Epithelial cell of prostate (primary cell): Measurements from ENCODE around the gene IMPDH2.
A peak's percentile ranks its signal among the peaks of the same experiment; 100 is the strongest.

Experiments
- DNase-seq: peaks from one replicate; pipeline ENCODE4 v3.0.0-alpha.2; 2011; ENCODE audit warnings: low read depth, low spot score
- H3K27ac ChIP-seq: fragments of 450-650 bp; 2 replicates; pipeline ENCODE4 v1.5.1; 2017; ENCODE audit warnings: mild to moderate bottlenecking

IMPDH2 gene

GRCh38 chr3:49028673-49029562 lies at the start of gene IMPDH2:
Gene IMPDH2 (minus strand): TSS chr3:49029398. CDS start chr3:49029350, 48 bp downstream.
- H3K27ac ChIP-seq: peak within 1 kb of the TSS; percentile 56
- peak; percentile 56 for DNase-seq

GRCh38 chr3:49076646-49077045 lies 47.4 kb upstream of the IMPDH2 start:
- DNase-seq: no peak

GRCh38 chr3:49076116-49076515 lies 46.9 kb upstream of the IMPDH2 start:
- no peak overlapping the region for H3K27ac ChIP-seq

More at GRCh38 chr3:49076646-49077045, 47.4 kb upstream of the IMPDH2 start:
- H3K27ac ChIP-seq: no peak overlapping the region

GRCh38 chr3:49058011-49058410 lies 28.8 kb upstream of the IMPDH2 start:
- no peak overlapping the region for H3K27ac ChIP-seq
- DNase-seq: no peak

More at GRCh38 chr3:49076116-49076515, 46.9 kb upstream of the IMPDH2 start:
- no peak for DNase-seq

- no peak for DNase-seq
- no peak overlapping the region for H3K27ac ChIP-seq
Observed at GRCh38 chr3:49057268-49057667, 28.1 kb upstream of the IMPDH2 start.

- H3K27ac ChIP-seq: no peak overlapping the region
- DNase-seq: no peak
Observed at GRCh38 chr3:49054344-49054862, 25.2 kb upstream of the IMPDH2 start.

- DNase-seq: no peak
Observed at GRCh38 chr3:49053543-49053942, 24.3 kb upstream of the IMPDH2 start.

GRCh38 chr3:49035281-49035680 lies 6.1 kb upstream of the IMPDH2 start:
- no peak for DNase-seq
- no peak overlapping the region for H3K27ac ChIP-seq

More at GRCh38 chr3:49053543-49053942, 24.3 kb upstream of the IMPDH2 start:
- H3K27ac ChIP-seq: no peak overlapping the region

- no peak for DNase-seq
- no peak overlapping the region for H3K27ac ChIP-seq
Observed at GRCh38 chr3:49034650-49035049, 5.5 kb upstream of the IMPDH2 start.

- no peak for DNase-seq
- H3K27ac ChIP-seq: no peak overlapping the region
Observed at GRCh38 chr3:49032646-49033304, 3.6 kb upstream of the IMPDH2 start.

GRCh38 chr3:49030321-49030720 lies 1.1 kb upstream of the IMPDH2 start:
- no peak for DNase-seq
- no peak overlapping the region for H3K27ac ChIP-seq

- H3K27ac ChIP-seq: peak overlapping the region; percentile 56
- DNase-seq: no peak
Observed at GRCh38 chr3:49029563-49029884, 326 bp upstream of the IMPDH2 start.

GRCh38 chr3:49028298-49028672 lies 913 bp downstream of the IMPDH2 start:
- H3K27ac ChIP-seq: no peak overlapping the region
- no peak for DNase-seq

- no peak overlapping the region for H3K27ac ChIP-seq
- DNase-seq: no peak
Observed at GRCh38 chr3:49027634-49028033, 1.6 kb downstream of the IMPDH2 start.

GRCh38 chr3:49026536-49026935 lies 2.7 kb downstream of the IMPDH2 start:
- DNase-seq: no peak
- no peak overlapping the region for H3K27ac ChIP-seq

- no peak overlapping the region for H3K27ac ChIP-seq
- no peak for DNase-seq
Observed at GRCh38 chr3:49025793-49026520, 3.2 kb downstream of the IMPDH2 start.

GRCh38 chr3:49025005-49025792 lies 4.0 kb downstream of the IMPDH2 start:
- DNase-seq: no peak
- H3K27ac ChIP-seq: no peak overlapping the region

- no peak overlapping the region for H3K27ac ChIP-seq
- DNase-seq: no peak
Observed at GRCh38 chr3:49024449-49024848, 4.7 kb downstream of the IMPDH2 start.

- H3K27ac ChIP-seq: no peak overlapping the region
- DNase-seq: no peak
Observed at GRCh38 chr3:49023775-49024174, 5.4 kb downstream of the IMPDH2 start.

GRCh38 chr3:49022688-49023171 lies 6.5 kb downstream of the IMPDH2 start:
- peak overlapping the region; percentile 98 for H3K27ac ChIP-seq
- DNase-seq: no peak
